HG02642 (cell line): Measurements from ENCODE around the gene USP10.

Experiments used
- ATAC-seq: cut with Tn5 transposase; IDR thresholded peaks from one replicate; pipeline ENCODE4 v1.9.1; 2021; ENCODE audit warnings: mild to moderate bottlenecking; ENCODE audit not compliant: unreplicated experiment, poor library complexity

USP10 gene

DNA sequence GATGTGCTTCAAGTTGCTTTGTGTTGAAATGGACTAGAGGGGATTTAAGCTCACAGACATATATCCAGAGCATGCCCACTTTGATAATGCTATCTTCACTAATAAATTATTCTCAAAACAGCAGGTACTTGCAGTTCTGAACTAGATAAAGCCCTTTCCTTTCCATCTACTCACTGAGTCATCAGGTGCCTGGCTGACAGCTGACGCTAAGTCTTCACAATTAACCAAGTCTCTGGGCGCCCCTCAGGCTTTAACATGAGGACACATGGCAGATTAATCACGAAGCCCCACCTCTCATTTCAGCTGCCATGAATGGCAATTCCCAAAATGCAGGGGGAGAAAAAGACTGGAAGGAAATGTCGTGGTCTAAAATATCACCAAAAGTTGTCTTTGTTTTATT is 90.5 kb downstream of the USP10 start:
- no peak for ATAC-seq

DNA sequence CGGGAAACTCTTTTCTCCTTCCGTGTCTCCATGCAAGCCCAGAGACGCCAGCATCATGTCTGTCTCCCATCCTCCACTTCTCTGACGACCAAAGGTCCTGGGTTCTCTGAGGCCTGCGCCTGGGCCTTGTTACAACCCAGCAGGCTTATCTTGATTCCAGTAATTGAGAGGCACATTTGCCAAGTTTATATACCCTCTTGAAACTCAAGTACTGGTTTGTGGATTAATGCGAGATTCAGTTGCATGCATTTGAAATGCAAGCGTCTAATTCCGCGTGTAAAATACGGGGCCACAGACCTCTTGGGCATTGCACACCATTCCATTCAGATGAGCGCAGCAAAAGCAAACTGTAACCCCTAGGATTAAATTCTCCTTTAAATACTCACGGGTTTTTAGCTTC is 91.3 kb downstream of the USP10 start:
- ATAC-seq = no peak

DNA sequence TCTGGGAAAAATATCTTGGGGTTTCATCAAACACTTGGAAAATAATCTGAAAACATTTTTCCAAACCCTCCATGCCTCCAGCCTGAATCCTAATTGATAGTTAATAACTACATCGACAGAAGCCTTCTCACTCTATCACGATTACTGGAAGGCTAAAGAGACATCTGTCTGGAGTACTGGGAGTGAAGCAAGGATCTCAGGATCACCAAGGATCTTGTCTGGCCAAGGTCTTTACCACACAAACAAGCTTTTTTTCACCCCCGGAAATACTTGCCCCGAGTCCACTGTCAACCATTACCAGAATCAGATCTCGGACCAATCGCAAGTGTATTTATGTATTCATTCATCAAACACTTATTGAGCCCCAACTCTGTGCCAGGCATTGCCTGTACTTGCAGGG is 91.7 kb downstream of the USP10 start:
- ATAC-seq = no peak

DNA sequence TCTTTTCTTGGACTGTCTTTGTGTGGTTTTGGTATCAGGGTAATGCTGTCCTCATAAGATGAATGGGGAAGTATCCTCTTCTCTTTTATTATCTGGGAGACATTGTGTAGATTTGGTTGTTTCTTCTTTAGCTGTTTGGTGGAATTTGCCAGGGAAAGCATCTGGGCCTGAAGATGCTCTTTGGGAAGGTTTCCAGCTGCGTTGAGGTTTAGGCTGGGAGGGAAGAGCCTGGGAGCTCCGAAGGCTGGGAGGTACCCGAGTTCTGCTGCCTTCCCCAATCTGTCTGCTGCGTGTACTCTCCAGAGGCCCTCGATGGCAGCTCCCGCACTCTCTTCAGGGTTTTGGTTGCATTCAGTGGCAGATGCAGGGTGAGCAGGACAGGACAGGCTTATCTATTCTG is 94.4 kb downstream of the USP10 start:
- ATAC-seq = no peak

DNA sequence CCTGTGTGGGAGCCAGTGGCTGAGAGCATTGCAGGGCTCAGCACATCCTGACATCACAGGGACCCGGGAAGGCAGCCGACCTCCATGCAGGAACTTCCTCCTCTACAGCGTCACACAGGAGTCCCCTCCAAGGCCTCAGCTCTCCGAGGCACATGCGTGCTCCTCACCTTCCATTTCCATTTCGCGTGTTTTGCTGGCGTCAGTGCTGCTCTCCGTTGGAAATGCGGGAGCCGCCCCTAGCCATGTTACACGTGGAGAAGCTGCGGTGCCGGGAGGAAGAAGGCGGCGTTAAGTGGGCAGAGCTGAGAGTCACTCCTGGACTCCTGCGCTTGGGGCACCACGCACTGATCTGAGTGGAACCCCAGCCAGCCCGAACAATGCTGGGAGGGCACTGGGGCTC is 94.8 kb downstream of the USP10 start:
- no peak for ATAC-seq

DNA sequence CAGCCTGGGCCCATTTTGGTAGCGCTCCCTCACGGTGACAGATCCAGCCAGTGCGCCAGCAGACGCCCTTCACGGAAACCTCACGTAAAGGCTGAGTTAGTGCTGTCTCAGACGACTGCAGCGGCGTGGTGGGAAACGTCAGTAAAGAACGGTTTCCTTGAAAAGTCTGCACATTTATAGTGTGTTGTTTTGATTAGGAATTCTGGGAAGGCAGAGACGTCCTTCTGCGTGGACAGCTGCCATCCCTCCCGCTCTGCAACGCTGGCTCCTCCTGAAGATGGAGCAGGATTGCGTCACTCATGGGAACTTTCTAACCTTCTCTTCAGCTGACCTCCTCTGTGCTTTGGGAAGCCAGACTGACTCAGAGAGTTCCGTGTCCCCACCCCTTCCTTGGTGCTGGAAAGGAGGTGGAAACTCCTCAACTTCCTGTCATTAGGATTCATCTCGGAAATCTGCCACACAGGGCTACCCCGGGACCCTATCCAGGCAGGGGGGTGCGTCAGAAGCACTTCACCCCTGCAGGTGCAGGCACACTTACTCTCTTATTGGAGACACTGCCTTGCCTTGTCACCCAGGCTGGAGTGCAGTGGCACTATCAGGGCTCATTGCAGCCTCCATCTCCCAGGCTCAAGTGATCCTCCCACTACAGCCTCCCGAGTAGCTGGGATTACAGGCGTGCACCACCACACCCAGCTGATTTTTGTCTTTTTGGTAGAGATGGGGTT is 95.7 kb downstream of the USP10 start:
- ATAC-seq = no peak

DNA sequence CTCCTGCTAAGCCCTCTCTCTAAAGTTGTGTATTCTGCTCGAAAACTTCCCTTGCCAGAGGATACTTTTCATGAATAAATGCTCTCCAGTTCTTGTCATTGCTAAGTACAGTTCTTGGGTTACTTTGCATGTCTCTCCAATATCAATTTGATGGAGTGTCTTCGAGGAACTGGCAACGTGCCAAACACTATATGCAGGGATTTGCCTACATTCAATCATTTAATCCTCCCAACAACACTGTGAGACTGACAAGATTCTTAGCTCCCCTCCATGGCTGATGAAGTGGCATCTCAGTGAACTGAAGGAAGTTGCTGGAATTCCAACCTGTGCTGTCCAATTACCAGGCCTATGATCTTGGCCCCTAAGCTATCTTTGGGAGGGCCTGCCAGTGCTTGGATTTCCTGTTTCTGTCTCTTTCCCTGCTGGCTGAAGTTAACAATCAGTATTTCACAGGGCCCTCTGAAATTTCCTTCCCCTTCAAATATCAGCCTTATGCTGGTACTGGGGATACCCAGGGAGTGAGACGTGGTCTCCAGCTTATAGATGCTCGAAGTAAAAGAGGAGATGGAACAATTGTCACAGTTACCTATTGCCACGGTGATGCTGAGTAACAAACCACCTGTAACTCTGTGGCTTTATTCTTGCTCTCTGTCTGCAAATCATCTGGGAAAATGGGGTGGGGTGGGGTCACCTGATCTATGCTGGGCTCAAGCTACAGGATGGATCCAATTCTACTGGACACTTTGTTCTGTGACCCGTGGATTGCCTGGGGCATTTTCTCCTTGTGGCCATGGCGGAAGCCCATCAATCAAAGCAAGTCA is 100.6 kb downstream of the USP10 start:
- no peak for ATAC-seq

DNA sequence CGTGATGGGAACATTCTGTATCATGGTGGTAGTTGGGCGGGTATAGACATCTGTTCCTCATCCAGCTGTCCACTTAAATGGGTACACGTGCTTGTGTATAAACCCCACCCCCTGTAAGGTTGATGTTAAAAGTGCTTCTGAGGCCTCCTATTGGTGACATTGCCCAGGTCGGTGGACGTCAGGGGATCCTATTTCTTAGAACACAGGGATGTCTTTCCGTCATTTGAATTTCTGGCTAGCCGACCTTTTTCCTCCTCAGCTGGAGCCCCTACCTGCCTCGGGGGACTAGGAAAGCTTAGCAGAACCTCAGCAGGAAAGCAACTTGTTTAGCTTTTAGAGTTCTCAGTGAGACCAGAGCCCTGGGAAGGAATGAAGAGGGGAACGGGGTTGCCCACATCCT is 103.3 kb downstream of the USP10 start:
- no peak for ATAC-seq

DNA sequence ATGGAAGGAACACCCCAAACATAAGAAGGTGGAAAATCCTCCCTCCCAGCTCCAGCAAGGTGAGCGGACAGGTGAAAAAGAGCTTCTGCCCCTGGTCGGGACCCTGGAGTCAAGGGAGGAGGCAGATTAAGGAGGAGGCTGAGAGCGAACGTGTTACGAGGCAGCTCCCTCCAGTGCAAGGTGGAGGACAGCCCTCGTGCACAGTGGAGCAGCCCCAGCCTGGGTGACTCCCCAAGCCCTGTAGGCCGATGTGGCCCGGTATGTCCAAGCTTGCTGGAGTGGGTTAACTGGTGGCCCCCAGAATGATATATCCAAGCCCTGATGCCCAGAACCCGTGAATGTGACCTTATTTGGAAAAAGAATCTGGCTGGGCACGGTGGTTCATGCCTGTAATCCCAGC is 104.5 kb downstream of the USP10 start:
- ATAC-seq = no peak

DNA sequence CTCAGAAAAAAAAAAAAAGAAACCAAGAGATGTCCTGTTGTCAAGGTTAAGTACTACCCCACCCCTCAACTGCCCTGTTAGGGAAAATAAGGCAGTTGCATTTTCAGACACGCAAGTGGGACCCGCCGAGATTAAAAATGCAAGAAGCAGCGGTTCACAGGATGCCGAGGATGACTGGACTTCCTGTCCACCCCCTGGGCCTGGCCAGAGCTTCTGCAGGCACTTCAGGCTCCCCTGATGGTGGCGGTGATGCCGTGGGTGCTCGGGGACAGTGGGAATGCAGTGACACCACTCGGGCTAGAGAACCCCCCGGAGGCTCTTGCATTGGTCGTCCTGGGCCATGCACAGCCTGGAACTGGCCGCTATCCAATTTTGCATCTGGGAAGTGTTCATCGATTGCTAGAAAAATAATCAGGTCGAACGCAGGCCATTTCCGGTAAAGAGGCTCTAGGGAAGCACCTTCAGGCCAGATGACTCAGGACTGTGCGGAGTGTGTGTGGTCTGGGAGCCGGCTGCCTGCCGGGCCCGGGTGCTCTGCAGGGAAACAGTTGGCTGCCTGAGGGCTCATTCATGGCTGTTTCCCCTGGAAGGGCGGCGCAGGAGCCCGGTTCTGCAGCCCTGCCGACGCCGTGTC is 106.6 kb downstream of the USP10 start:
- no peak for ATAC-seq

DNA sequence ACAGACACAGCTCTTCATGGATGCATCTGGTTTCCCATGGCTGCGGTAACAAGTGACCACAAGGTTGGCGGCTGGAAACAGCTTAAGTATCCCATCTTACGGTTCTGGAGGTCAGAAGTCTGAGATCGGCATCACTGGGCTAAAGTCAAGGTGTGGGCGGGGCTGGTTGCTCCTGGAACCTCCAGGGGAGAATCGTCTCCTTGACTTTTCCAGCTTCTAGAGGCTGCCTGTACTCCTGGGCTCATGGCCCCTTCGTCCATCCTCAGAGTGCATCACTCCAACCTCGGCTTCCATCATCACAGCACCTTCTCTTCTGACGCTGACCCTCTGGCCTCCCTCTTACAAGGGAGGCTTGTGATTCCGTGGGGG is 107.1 kb downstream of the USP10 start:
- no peak for ATAC-seq

DNA sequence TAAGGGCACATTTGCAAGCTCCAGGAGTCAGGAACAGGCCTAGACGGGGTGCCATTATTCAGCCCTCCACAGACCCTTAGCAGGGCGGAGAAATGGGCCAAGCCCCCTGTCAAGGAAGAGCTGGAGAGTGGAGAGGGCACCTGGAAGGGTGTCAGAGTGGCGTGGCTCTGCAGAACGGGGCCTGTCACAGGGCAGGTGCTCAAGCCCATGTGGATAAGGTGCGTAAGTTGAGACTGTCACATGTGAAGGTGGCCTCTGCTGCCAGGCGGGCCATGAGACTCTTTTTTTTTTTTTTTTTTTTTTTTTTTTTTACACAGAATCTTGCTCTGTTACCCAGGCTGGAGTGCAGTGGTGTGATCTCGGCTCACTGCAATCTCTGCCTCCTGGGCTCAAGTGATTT is 108.0 kb downstream of the USP10 start:
- ATAC-seq = no peak

DNA sequence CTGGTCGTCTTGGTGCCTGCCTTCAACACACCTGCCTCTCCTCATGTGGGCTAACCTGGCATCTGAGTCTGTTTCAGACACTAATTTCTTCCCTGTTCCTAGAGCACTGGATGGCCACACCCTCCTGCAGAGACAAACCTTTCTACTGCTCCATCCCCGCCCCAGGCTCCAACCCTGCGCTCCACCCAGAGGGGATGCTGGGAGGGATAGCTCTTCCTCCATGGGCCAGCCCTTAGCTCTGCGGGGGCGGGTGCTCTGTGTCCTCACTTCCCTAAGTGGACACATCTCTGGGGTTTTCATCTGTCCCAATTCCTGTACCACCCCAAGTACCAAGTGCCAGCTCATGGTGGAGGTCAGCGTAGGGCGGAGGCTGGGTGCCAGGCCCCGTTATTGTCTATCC is 109.0 kb downstream of the USP10 start:
- no peak for ATAC-seq

DNA sequence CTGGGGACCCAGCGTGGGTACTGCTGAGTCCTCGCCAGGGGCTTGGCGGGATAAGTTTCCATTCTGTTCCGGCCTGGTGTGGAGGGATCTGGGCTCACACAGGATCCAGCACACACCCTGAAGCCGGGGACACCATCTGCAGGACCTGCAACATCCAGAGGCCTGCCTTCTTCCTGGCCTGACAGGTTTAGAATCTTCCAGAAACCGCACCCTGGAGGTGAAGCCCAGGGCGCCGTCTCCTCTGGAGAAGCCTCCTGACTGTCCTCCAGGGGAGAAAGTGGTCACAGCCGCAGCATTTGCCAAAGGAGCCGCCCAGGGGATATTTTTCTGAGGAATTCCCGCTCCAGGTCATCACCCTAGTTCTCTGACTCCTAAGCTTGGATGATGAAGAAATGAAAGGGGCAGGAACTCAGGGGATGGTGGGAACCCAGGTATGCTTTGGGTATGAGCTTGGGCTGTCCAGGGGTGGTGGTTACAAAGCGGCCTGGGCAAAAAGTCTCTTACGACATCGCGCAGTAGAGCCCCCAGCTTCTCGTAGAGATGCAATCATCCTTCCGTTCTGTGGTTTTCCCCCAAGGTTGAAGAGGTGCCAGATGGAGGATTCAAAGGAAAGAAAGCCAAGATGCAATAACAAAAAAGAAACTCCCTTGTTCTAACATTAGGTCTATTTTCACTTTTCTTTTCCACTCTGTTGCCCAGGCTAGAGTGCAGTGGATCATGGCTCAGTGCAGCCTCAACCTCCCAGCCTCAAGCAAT is 110.9 kb downstream of the USP10 start:
- no peak for ATAC-seq

DNA sequence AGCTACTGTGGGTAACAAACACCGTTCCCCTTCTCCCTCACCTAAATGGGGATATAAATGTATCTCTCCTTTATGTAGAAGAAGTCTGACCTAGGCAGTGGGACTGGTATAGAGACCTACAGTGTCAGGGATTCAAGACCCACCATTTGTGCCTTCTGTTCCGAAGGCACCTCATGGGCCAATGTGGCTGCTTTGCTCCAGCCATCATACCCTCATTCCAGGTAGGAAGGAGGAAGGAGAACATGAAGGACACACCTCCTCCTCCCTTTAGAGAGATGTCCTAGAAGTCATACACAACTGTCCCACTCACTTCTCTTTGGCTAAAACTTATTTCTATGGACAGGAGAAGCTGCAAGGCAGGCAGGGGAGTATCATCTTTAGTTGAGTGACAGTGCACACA is 111.7 kb downstream of the USP10 start:
- ATAC-seq = no peak

DNA sequence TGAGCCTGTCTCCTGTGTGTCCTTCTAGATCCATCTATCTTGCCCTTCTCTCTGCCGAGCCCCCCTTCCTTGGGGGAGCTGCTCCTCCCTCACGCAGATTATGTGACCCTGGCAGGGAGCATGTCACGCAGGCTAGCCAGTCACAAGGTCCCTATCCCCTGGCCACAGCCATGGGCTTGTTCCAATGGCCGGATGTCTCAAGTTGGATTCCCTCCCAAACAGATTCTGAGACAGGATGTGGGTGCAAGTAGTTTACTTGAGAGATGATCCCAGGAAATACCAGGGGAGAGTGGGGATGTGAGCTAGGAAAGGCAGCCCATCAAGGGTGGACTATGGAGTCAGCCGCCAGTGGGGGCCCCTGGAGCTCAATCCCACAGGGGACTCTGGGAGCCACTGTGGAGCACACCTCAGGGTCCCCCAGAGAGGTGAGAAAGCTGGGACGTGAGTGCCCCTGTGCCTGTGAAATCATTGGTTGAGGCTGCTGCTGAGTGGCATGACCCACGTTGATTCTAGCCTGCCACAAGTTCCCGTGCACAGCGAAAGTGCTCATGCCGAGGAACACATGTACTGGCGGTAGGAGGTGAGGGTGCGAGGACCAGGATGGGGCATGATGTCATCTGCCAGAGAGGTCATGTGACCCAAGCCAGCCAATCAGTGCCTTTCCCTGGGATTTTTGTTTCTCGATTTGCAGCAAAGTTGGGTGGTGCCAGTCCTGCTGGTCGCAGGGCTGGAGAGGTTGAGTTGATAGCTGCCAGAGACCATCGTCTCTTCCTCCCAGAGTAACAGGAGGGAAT is 113.5 kb downstream of the USP10 start:
- no peak for ATAC-seq

DNA sequence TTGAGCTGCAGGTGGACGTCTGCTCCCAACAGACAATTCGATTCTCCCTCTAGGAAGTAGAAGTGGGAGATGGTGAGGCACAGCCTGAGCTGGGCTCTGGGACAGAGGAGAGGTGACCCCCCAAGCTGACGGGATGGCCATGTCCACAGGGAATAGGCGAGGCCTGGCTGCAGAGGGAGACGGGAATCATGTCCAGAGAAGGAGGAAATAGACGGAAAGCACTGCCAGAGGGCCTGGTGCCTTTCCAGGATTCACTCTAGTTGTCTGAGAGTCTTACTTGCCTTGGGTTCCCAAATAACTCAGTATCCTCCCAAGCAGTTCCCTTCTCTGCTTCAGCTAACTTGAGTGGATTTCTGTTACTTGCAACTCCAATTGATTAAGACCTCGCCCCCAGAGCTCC is 115.7 kb downstream of the USP10 start:
- no peak for ATAC-seq

DNA sequence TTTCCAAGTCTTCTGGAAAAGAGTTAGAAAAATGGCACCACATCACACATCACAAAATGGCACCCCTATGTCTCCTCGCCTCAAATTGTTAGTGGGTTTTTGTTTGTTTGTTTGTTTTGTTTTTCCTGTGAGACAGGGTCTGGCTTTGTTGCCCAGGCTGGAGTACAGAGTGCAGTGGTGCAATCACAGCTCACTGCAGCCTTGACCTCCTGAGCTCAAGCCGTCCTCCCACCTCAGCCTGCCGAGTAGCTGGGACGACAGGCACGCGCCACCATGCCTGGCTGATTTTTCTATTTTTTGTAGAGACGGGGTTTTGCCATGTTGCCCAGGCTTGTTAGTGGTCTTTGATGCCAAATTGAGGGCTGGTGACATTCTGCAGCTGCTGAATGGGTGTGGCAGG is 116.2 kb downstream of the USP10 start:
- ATAC-seq = no peak

DNA sequence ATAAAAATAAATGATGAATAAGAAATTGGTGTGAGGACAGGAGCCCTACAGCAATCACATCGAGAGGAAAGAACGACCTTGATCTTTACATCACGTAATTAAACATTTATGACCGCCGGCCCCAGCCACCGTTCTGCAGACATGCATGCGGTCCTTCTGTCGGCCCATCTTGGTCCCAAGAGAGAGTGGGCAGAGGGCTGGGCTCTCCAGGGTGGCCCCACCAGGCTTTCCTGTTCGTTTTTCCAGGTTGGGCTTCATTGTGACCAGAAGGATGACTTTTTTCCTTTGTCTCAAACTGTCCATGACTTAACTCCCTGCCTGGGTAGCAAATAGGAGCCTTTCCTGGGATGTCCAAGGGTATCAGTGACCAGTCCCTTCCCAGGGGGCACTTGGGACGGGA is 116.7 kb downstream of the USP10 start:
- ATAC-seq = no peak

DNA sequence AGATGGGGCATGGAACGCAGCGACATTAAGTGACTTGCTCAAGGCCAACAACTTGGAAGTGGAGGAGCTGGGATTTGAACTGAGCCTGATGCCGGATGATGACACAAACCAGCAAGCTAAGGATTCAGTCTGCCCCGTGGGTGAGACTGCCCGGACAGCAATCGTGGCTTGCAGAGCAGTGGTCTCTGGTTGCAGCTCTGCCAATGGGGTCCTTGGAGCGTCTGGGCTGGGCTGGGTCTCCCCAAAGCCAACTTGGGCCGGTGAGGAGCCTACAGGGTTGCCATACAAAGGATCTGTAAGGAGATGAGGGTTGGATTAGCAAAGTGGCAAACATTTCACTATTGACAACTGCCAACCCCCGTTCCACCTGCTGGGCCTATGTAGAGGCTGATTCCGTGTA is 117.4 kb downstream of the USP10 start:
- ATAC-seq = no peak
